PFSK-1 (cell line): Measurements from ENCODE around the gene PTCH2.

Source experiments
- FOXP2 ChIP-seq: optimal IDR thresholded peaks from 2 replicates; pipeline ENCODE3; 2011; ENCODE audit warnings: borderline replicate concordance, control low read depth, inconsistent platforms; ENCODE audit not compliant: insufficient read depth; ENCODE audit errors: extremely low read length, extremely low read depth
- POLR2AphosphoS5 ChIP-seq: IDR thresholded peaks from 2 replicates; pipeline ENCODE4 v1.6.1; 2012; ENCODE audit warnings: low read depth, mild to moderate bottlenecking, control low read depth, low read length, moderate library complexity
- SIN3A ChIP-seq: IDR thresholded peaks from 2 replicates; pipeline ENCODE4 v1.6.1; 2012; ENCODE audit warnings: mild to moderate bottlenecking, low read length, moderate library complexity, borderline replicate concordance; ENCODE audit not compliant: insufficient read depth
- TAF1 ChIP-seq: IDR thresholded peaks from 2 replicates; pipeline ENCODE4 v1.6.1; 2012; ENCODE audit warnings: low read length, control low read depth, borderline replicate concordance; ENCODE audit not compliant: insufficient read depth
- TF ChIP-seq, protein P1 (sequence below), 2 experiments: IDR thresholded peaks; 2 replicates each; pipeline versions ENCODE4 v1.6.1 to v1.8.0; 2011 to 2012; ENCODE audit warnings: low read depth in 2 of 2, low read length in 2 of 2, control low read depth in 1 of 2, inconsistent platforms in 1 of 2, mild to moderate bottlenecking in 1 of 2, moderate library complexity in 1 of 2; ENCODE audit not compliant: insufficient read depth in 1 of 2

Gene PTCH2

DNA sequence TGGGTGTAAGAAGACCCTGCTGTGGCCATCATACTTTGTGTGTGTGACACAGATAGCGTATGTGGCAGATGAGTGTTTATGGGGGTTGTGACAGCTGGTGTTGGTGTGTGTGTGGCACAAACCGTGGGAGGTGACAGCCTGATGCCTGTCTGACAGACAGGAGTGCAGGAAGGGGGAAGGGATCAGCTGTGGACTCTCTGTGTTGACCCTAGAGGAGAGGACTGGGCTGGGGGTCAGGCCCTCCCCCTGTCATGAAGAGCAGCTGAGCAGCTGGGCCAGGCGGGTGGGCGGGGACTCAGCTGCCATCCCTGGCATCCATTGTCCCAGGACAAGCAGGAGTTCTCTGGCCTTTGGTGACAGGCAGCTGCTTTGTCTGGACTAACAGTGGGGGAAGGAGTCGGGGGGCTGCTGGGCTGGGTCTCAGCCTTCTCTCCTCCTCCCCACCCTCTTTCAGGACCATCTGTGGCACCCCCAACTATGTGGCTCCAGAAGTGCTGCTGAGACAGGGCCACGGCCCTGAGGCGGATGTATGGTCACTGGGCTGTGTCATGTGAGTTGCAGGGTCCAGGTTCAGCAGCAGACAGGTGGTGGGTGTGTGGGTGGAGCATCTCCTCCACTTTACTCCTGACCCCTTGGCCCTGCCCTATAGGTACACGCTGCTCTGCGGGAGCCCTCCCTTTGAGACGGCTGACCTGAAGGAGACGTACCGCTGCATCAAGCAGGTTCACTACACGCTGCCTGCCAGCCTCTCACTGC is 40.6 kb downstream of the PTCH2 start:
- no peak for TF ChIP-seq FOXP2
- TF ChIP-seq SIN3A: peak; percentile 39; the same call in 1 of the 2 replicates

DNA sequence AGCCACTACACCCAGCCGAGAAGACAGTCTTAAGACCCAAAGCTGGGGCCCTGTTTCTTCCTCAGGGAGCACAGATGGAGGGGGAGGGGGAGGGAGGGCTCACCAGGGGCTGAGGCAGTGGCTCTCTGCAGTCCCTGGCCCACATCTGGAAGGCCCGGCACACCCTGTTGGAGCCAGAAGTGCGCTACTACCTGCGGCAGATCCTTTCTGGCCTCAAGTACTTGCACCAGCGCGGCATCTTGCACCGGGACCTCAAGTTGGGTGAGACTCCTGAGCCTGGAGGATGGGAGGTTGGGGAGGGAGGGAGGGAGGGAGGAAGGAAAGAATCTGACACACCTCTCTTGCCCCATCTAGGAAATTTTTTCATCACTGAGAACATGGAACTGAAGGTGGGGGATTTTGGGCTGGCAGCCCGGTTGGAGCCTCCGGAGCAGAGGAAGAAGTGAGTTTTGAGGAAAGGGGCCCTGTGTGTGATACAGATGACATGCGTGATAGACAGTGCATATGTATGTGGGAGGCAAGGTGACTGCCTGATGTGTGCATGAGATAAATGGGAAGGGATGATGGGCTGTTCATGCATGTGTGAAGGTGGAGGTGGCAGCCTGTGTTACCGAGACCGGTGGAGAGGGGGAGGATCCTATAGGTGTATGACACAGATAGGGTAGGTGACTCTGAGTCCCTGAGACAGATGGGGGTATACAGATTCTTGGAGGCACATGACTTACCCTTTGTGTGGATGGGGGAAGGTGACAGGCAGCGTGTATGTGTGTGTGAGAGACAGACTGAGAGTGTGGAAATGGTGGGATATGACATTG is 41.4 kb downstream of the PTCH2 start:
- TF ChIP-seq POLR2AphosphoS5 (no peak), TAF1 (no peak), SIN3A (no peak), FOXP2 (no peak)
- TF ChIP-seq, protein P1, sequence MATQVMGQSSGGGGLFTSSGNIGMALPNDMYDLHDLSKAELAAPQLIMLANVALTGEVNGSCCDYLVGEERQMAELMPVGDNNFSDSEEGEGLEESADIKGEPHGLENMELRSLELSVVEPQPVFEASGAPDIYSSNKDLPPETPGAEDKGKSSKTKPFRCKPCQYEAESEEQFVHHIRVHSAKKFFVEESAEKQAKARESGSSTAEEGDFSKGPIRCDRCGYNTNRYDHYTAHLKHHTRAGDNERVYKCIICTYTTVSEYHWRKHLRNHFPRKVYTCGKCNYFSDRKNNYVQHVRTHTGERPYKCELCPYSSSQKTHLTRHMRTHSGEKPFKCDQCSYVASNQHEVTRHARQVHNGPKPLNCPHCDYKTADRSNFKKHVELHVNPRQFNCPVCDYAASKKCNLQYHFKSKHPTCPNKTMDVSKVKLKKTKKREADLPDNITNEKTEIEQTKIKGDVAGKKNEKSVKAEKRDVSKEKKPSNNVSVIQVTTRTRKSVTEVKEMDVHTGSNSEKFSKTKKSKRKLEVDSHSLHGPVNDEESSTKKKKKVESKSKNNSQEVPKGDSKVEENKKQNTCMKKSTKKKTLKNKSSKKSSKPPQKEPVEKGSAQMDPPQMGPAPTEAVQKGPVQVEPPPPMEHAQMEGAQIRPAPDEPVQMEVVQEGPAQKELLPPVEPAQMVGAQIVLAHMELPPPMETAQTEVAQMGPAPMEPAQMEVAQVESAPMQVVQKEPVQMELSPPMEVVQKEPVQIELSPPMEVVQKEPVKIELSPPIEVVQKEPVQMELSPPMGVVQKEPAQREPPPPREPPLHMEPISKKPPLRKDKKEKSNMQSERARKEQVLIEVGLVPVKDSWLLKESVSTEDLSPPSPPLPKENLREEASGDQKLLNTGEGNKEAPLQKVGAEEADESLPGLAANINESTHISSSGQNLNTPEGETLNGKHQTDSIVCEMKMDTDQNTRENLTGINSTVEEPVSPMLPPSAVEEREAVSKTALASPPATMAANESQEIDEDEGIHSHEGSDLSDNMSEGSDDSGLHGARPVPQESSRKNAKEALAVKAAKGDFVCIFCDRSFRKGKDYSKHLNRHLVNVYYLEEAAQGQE (IDR thresholded peaks at IDR 0.05; ENCODE audit: insufficient read depth in 1 of 2, low read depth in 2 of 2, low read length in 2 of 2): no peak

DNA sequence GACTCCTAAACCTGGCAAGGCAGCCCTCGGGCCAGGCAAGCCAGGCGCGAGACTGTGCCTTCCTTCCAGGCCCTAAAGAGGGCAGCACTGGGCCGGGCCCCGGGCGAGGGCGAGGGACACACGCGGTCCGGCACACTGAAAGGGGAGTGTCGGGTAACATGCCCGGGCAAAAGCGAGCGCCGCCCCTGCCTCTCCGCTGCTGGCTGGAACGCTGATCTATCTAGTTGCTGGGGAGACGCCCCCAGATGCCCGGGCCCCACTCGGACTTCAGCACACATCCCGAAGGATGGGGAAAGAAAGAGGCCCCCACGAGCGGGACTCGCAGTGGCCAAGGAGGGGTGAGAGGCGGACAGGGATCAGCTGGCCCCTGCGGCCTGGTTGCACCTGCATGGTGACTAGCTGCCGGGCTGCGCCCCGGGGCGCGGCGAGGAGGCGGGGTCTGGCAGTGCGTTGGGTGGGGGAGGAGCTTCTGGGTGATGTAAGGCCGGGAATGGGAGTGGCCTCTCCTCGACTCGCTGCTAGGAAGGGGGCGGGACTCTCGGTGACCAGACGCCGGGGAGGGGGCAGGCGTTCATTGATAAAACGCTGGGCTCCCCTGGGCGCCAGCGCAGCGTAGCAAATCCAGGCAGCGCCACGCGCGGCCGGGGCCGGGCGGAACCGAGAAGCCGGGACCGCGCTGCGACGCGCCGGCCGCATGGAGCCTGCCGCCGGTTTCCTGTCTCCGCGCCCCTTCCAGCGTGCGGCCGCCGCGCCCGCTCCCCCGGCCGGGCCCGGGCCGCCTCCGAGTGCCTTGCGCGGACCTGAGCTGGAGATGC is 43.1 kb downstream of the PTCH2 start, which contains the start of gene PLK3:
PLK3 (plus strand) TSS at position 608 of the 815 bp plus-strand sequence; CDS start at position 695, 87 bp downstream.
- TF ChIP-seq, protein P1 (IDR thresholded peaks at IDR 0.05; ENCODE audit: insufficient read depth in 1 of 2, low read depth in 2 of 2, low read length in 2 of 2): no peak
- TF ChIP-seq POLR2AphosphoS5 (peak; percentile 83), FOXP2 (no peak), SIN3A (no peak; the same call in 1 of the 2 replicates), TAF1 (peak; percentile 43; the same call in 1 of the 2 replicates)

DNA sequence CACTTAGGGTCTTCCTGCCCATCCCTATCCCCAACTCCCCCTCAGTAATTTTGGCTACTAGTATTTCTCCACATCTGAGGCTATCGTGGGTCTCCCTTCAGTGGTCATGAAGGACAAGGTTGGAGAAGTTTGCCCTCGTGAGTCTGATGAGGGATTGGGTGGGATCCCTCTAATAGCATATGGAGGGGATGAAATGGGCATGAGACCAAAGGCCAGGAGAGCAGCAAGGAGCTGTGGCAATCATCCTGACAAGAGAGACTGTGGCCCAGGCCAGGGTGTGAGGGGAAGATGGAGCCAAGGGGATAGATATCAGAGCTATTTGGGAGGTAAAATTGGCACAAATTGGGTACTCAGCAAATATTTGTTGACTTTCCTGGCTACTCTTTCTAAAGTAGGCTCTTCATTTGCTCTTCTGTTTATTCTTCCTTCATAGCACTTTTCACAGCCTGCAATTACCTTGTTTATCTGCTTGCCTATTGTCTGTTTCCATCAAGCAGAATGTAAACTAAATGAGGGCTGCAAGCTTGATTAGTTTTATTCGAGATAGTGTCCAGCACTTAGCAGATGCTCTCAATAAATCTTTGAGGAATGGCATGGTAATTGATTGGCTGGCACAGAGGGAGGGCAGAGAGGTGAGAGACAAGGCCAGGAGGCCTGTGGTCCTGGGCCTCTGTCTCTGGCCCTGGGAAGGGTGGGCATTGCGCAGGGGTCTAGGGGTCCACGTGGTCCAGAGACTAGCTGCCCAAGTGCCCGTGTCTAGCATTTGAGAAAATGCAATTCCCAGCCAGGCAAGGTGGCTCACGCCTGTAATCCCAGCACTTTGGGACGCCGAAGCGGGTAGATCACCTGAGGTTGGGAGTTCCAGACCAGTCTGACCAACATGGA is 44.3 kb downstream of the PTCH2 start:
- TF ChIP-seq TAF1 (no peak), SIN3A (no peak), POLR2AphosphoS5 (no peak), FOXP2 (no peak)
- TF ChIP-seq, protein P1 (IDR thresholded peaks at IDR 0.05; ENCODE audit: insufficient read depth in 1 of 2, low read depth in 2 of 2, low read length in 2 of 2): no peak
